Spleen (tissue), 7 donors: ENCODE data around the gene PSAT1.

Source experiments
- CTCF ChIP-seq, 11 experiments: fragments of 200-600 bp in 7 of 11; fragments of 450-650 bp in 4 of 11; sonication (generic) in 4 of 11; IDR thresholded peaks in 8 of 11; conservative IDR thresholded peaks in 3 of 11; 1 replicate in 7 of 11; 2 replicates in 4 of 11; pipeline versions ENCODE4 v1.4.0 to v1.8.0; 2016 to 2021; ENCODE audit warnings: antibody characterized with exemption in 11 of 11, inconsistent platforms in 4 of 11, mild to moderate bottlenecking in 1 of 11
- POLR2A ChIP-seq, 3 donors: fragments of 450-650 bp; IDR thresholded peaks; one replicate each; pipeline ENCODE4 v1.5.1; 2017; ENCODE audit warnings: antibody characterized with exemption in 3 of 3, mild to moderate bottlenecking in 1 of 3
- POLR2AphosphoS5 ChIP-seq, 3 donors: sonication (generic); formaldehyde crosslinking; IDR thresholded peaks; one replicate each; pipeline ENCODE4 v1.5.1; 2017; ENCODE audit warnings: antibody characterized with exemption in 3 of 3
- donor health status: DM: no; HTN: no; CAD: no; lungs with moderate emphysema.
- donor health status: DM: no; HTN: no; CAD: no.
- donor health status: DM: no; HTN: no; CAD: no.

GRCh38 chr9:78295177-78295575, 1.7 kb upstream of the PSAT1 start:
- TF ChIP-seq POLR2A (IDR thresholded peaks at IDR 0.05), result no peak
- TF ChIP-seq POLR2AphosphoS5 (IDR thresholded peaks at IDR 0.05), result no peak
- no peak for TF ChIP-seq CTCF (IDR thresholded peaks at IDR 0.05 in 8 of 11, conservative IDR thresholded peaks at IDR 0.05 in 3 of 11)
